HG03097 (cell line): ENCODE results near the gene ATIC.
A peak's percentile ranks its signal among the peaks of the same experiment; 100 is the strongest.
"Not testable (repeated sequence)": the region's sequence is repeated elsewhere in the genome, so short reads cannot be mapped to it uniquely, and the experiment has no call there.

Experiments used
- ATAC-seq: cut with Tn5 transposase; IDR thresholded peaks from one replicate; pipeline ENCODE4 v1.9.1; 2021; ENCODE audit not compliant: unreplicated experiment, low FRiP score

Gene ATIC

DNA sequence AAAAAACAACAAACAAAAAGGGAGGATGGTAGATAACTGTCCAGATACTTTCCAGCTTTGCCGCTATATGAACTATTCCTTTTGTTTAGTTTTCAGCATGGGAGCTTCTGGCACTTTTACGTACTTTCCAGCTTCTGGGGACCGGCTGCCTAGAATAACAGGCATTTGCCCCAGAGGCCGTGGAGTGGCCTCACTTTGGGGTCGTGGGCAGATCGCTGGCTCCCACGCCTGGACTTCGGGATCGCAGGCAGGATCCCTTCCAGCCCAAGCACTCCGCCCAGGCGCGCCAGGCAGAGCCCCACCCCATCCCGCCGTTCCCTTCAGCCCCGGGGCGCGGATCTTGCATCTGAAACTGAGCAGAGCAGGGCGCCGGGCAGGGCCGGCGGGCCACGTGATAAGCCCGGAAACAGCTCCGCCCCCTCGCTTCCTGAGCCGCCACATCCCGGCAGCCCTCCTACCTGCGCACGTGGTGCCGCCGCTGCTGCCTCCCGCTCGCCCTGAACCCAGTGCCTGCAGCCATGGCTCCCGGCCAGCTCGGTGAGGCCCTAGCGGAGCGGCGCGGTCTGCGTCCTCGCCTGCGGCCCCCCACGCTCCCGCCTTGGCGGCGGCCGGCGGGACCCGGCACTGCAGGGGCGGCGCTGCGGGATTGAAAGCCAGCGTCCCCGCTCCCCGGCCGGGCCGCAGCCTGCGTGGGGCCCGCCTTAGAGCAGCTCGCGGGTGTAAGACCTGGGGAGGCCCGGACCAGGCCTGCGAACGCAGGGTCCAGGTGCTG, at the start of gene ATIC:
Gene ATIC (plus strand): TSS at position 435 of the 772 bp plus-strand sequence. CDS start 84 bp downstream, at position 519.
- peak; percentile 99 for ATAC-seq

GRCh38 chr2:215262303-215262702, 49.6 kb upstream of the ATIC start:
- no peak for ATAC-seq

DNA sequence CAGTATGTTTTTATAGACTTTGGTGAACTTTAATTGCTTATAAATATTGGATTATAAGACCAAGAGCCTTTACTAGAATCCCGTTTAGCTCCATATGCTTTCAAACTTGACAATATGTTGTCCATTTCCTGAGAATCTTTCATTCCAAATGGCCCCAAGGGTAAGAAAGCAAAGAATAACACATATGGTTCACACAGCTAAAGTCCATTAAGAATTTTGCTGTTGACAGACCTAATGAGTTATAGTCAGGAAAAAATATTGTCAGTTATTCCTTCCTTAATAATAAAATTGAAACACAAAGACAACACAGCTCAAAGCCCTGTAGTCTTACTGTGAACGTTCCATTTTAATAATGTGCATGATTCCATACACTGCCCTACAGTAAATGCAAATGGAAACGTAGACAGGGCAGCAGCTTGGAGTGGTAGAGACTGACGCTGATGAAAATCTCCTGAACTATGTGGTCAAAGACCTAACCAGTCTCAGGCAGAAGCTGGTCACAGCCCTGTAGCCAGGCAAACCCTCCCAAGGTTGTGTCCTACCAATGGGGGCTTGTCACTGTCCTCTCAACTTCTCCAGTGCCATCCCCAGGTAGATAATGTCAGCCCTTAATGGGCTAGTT, 49.0 kb upstream of the ATIC start:
- ATAC-seq = no peak

- ATAC-seq = no peak
Measured at GRCh38 chr2:215264374-215264773, 47.5 kb upstream of the ATIC start.

- no peak for ATAC-seq
Measured at GRCh38 chr2:215269397-215270117, 42.3 kb upstream of the ATIC start.

GRCh38 chr2:215270118-215270451, 41.8 kb upstream of the ATIC start:
- no peak for ATAC-seq

- no peak for ATAC-seq
Measured at GRCh38 chr2:215271446-215271845, 40.4 kb upstream of the ATIC start.

GRCh38 chr2:215272918-215273317, 38.9 kb upstream of the ATIC start:
- no peak for ATAC-seq

DNA sequence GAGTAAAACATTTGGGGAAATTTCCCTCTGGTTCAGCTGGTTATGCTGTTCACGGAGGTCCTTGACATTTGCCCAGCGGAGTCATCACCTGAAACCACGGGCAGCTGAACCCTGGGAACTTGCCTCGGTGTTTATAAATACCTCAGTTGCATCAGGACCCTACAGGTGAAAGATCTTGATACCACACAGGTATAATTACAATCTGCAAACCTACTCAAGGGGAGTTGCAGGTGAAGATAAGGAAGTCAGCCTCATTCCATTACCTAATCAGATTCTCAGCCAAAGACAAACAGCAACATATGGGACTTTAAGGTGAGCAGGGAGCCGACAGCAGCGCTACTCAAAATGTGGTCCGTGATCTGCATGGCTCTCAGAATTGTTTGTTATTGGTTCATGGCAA, 37.0 kb upstream of the ATIC start:
- ATAC-seq = no peak

DNA sequence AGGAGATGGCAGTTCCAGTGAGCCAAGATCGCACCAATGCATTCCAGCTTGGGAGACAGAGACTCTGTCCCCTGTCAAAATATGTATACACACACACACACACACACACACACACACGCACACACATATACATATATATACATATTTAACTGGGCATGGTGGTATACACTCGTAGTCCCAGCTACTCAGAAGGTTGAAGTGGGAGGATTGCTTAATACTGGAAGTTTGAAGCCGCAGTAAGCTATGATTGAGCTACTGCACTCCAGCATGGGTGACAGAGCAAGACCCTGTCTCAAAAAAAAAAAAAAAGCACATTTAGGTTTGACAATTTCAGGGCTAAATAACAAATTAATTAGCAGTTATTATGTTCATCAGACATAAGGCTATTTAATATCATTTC, 36.0 kb upstream of the ATIC start:
- no peak for ATAC-seq

DNA sequence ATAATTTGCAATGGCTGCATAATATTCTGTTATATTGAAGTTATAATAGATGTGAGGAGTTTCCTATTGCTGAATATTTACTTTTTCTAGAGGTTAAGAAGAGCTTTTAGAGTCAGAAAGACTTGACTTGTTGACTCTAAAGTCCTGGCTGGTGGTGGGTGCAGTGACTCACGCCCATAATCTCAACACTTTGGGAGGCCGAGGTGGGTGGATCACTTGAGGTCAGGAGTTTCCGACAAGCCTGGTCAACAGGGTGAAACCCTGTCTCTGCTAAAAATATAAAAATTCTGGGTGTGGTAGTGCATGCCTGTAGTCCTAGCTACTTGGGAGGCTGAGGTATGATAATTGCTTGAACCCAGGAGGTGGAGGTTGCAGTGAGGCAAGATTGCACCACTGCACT, 33.9 kb upstream of the ATIC start:
- ATAC-seq = no peak

DNA sequence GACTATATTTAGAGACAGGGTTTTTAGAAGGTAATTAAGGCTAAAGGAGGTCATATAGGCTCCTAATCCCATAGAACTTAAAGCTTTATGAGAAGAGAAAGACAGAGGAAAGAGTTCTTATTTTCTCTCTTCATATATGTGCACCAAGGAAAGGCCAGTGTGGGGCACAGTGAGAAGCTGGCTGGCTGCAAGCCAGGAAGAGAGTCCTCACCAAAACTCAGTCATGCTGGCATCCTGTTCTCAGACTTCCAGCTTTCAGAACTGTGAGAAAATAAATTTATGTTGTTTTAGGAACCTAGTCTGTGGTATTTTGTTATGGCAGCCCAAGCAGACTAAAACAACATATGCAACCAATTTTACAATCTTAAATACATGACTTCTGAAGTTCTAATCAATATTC, 31.5 kb upstream of the ATIC start:
- peak; percentile 83 for ATAC-seq

DNA sequence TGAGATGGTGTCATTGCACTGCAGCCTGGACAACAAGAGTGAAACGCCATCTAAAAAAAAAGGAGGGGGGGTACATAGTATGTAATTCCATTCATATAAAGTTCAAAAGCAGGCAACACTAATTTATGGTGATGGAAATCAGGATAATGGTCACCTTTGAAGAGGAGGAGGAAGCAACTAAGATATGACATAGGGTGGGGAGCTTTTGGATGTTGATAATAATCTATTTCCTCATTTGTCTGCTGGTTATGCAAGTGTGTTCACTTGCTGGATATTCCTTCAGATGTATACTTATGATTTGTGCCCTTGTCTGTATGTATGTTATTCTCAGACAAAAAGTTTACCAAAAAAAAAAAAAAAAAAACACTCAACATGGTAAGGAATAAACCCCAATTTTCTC, 28.6 kb upstream of the ATIC start:
- no peak for ATAC-seq

- no peak for ATAC-seq
Measured at GRCh38 chr2:215286309-215286708, 25.6 kb upstream of the ATIC start.

DNA sequence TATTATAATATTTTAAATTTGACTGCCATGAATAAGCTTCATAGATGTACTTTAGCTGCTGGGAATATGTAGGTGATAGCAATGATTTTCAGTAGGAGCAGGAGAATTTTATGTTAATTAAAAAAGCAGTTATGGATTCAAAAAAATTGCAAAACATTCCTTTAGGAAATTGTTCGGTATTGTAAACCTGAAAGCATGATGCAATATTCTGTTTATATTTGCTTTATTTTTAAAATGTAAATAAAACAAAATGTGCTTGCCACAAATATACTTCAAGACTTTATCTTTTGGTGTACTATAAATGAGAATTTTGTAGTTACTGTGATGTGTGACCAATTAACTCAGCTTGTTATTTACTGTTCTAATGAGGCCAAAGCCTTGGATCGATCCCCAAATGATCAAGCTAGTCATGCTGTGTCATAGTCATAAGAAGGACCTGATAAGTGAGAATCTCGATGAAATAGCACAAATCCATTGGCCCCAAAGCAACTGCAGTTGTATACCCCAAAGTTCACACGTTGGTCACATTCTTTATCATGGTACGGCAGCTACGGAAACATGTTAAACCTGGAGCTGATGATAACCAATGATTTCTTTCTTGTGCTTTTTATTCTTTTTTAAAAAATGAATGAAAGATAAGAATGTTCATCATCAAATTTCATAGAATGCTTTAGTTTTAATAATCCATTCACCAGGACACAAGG, 23.6 kb upstream of the ATIC start:
- ATAC-seq = no peak

GRCh38 chr2:215290980-215291599, 20.8 kb upstream of the ATIC start:
- no peak for ATAC-seq

GRCh38 chr2:215293879-215294278, 18.0 kb upstream of the ATIC start:
- ATAC-seq = no peak

DNA sequence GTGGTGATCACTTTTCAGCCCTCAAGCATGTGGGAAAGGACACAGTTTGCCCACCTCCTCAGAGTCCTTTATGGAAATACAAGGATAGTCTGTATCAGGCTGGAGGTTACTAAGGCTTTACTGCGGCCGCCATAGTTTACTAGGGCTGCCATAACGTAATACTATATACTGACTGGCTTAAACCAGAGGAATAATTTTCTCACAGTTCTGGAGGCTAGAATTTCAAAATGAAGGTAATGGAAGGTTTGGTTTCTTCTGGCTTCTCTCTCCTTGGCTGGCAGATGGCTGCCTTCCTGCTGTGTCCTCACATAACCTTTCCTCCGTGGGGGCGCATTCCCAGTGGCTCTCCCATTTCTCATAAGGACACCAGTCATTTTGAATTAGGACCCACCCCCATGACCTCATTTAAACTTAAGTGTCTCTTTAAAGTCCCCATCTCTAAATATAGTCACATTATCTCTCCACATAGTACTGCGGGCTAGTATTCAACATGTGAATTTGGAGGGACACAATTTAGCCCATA, 12.5 kb upstream of the ATIC start:
- ATAC-seq = no peak

- no peak for ATAC-seq
Measured at GRCh38 chr2:215301994-215302393, 9.9 kb upstream of the ATIC start.

- ATAC-seq = not testable (repeated sequence)
Measured at GRCh38 chr2:215311259-215311624, 617 bp upstream of the ATIC start.

DNA sequence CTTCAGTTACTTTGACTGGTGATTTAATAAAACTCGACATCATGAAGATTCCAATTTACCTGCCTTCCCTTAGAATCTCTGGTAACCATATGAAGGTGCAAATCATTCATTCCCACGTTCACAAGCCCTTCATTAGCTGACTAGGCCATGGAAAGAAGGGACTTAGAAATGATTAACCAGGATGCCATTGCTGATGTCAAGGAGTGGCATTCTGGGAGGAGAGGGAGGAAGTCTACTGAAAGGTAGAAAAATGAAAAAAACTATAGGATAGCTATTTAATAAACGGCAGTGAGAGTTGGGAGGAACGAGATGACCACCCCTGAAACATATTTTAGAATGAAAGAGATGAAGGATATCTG, 1.4 kb downstream of the ATIC start:
- no peak for ATAC-seq
